Measurements from ENCODE around the gene PDXK.

Gene PDXK

DNA sequence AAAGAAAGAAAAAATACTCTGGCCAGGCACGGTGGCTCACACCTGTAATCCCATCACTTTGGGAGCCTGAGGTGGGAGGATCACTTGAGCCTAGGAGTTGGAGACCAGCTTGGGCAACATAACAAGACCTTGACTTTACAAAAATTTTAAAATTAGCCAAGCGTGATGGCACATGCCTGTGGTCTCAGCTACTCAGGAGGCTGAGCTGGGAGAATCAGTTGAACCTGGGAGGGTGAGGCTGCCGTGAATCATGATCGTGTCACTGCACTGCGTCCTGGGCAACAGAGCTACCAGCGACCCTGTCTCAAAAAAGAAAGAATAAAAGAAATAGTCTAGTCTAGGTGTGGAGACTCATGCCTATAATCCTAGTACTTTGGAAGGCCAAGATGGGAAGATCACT lies 37.3 kb upstream of the PDXK start:
- WGBS (ENCODE audit: insufficient coverage), result 100% methylated on average over 5 of the region's 6 CpGs
- ChIA-PET CTCF (interaction anchor here (0.7 kb wide), 1 partner anchor 1444 kb away, joined by 3 read pairs; no protein-coding TSS in a partner anchor), POLR2A (no interaction called here)
- Histone ChIP-seq H3K27ac (ENCODE audit: insufficient read depth in 1 of 2, low read depth in 1 of 2, low read length in 2 of 2, poor library complexity in 1 of 2, severe bottlenecking in 2 of 2) (no peak overlapping the region), H3K4me3 (ENCODE audit: control insufficient read depth in 1 of 7, extremely low read depth in 1 of 7, insufficient read depth in 4 of 7, low read depth in 2 of 7, low read length in 6 of 7) (no peak overlapping the region), H3K9me3 (ENCODE audit: control extremely low read depth in 1 of 5, control insufficient read depth in 4 of 5, insufficient read depth in 2 of 5, low read depth in 1 of 5, low read length in 4 of 5) (no peaks in the 10 kb centered on the region), H3K4me1 (ENCODE audit: control extremely low read depth in 1 of 4, control insufficient read depth in 4 of 4, insufficient read depth in 4 of 4, low read length in 3 of 4) (no peaks in the 10 kb centered on the region), H3K36me3 (ENCODE audit: control insufficient read depth in 4 of 4, insufficient read depth in 4 of 4, low read length in 3 of 4) (peaks cover 15 to 81% (median 59%) of the 10 kb centered on the region in 4 experiments), H3K27me3 (replicated peaks in 2 of 5; ENCODE audit: control insufficient read depth in 4 of 5, insufficient read depth in 5 of 5, low read length in 4 of 5) (no peaks in the 10 kb centered on the region)
- DNase-seq, result no peak

DNA sequence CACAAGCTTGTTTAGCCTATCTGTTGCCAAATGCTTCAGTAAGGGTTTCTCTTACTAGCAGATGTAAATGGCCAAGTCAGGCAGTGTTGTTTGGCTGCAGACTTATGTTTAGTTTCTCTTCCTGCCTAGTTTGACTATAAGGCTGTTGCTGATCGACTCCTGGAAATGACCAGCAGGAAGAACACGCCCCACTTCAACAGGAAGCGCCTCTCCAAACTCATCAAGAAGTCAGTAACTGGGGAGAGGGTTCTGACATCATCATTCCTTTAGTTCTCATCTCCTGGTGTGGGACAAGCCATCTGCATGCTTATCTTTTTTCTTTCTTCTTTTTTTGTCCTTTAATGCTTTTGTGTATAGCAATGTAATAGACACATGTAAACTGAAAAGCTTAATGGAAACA lies 34.5 kb upstream of the PDXK start:
- Histone ChIP-seq H3K27ac (ENCODE audit: insufficient read depth in 1 of 2, low read depth in 1 of 2, low read length in 2 of 2, poor library complexity in 1 of 2, severe bottlenecking in 2 of 2) (no peak overlapping the region), H3K27me3 (replicated peaks in 2 of 5; ENCODE audit: control insufficient read depth in 4 of 5, insufficient read depth in 5 of 5, low read length in 4 of 5) (no peaks in the 10 kb centered on the region), H3K9me3 (ENCODE audit: control extremely low read depth in 1 of 5, control insufficient read depth in 4 of 5, insufficient read depth in 2 of 5, low read depth in 1 of 5, low read length in 4 of 5) (no peaks in the 10 kb centered on the region), H3K4me1 (ENCODE audit: control extremely low read depth in 1 of 4, control insufficient read depth in 4 of 4, insufficient read depth in 4 of 4, low read length in 3 of 4) (no peaks in the 10 kb centered on the region), H3K36me3 (ENCODE audit: control insufficient read depth in 4 of 4, insufficient read depth in 4 of 4, low read length in 3 of 4) (peaks cover 10 to 86% (median 67%) of the 10 kb centered on the region in 4 experiments), H3K4me3 (ENCODE audit: control insufficient read depth in 1 of 7, extremely low read depth in 1 of 7, insufficient read depth in 4 of 7, low read depth in 2 of 7, low read length in 6 of 7) (no peak overlapping the region)
- no peak for DNase-seq
- ChIA-PET CTCF (interaction anchor here (1.2 to 1.6 kb wide), 3 partner anchors 9 to 255 kb away, joined by 3 to 4 read pairs (median 3); no protein-coding TSS in a partner anchor), POLR2A (no interaction called here)
- WGBS (ENCODE audit: insufficient coverage), result 60% methylated on average over 2 of the region's 3 CpGs

DNA sequence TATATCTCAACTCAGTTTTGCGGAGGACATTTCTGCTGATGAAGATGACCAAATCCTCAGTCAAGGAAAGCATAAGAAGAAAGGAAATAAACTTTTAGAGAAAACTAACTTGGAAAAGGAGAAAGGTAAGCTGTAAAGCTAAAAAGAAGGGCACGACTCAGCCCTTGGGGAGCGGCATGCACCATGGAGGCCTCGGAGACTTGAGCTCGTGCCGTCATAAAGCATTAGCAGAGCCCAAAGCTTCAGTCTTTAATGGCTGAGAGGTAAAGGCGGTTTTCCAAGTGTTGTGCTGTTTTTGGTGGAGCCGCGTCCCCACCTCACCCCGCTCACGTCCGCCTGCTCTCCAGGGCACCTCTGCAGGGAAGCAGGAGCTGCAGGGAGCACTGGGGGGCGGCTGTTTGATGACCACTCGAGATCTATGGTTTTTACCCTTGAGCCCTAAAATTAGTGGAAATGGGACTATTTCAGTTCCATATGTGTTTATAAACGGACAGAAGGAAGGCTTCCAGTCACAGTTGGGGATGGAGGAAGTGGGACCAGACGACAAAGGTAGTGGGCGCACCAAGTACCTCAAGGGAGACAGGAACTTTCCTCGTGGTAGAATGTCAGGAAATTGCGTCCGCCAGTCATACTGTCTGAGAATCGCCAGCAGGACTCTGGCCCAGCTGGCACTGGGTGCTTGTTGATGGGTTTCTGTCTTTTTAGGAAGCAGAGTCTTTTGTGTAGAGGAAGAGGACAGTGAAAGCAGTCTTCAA lies 31.9 kb upstream of the PDXK start:
- H3K27me3 ChIP-seq (replicated peaks in 2 of 5; ENCODE audit: control insufficient read depth in 4 of 5, insufficient read depth in 5 of 5, low read length in 4 of 5), result no peaks in the 10 kb centered on the region
- POLR2A ChIA-PET, result interaction anchor here (0.6 kb wide), 1 partner anchor 14 kb away, joined by 6 read pairs; no protein-coding TSS in a partner anchor
- no peak for DNase-seq
- no peaks in the 10 kb centered on the region for H3K9me3 ChIP-seq (ENCODE audit: control extremely low read depth in 1 of 5, control insufficient read depth in 4 of 5, insufficient read depth in 2 of 5, low read depth in 1 of 5, low read length in 4 of 5)
- 96% methylated on average over 19 of the region's 21 CpGs for WGBS (ENCODE audit: insufficient coverage)
- no peaks in the 10 kb centered on the region for H3K4me1 ChIP-seq (ENCODE audit: control extremely low read depth in 1 of 4, control insufficient read depth in 4 of 4, insufficient read depth in 4 of 4, low read length in 3 of 4)
- H3K27ac ChIP-seq (ENCODE audit: insufficient read depth in 1 of 2, low read depth in 1 of 2, low read length in 2 of 2, poor library complexity in 1 of 2, severe bottlenecking in 2 of 2), result no peak overlapping the region
- no peak overlapping the region for H3K4me3 ChIP-seq (ENCODE audit: control insufficient read depth in 1 of 7, extremely low read depth in 1 of 7, insufficient read depth in 4 of 7, low read depth in 2 of 7, low read length in 6 of 7)
- CTCF ChIA-PET, result interaction anchor here (0.7 kb wide), 1 partner anchor 16 kb away, joined by 3 read pairs; no protein-coding TSS in a partner anchor
- peaks cover 16 to 93% (median 72%) of the 10 kb centered on the region in 4 experiments for H3K36me3 ChIP-seq (ENCODE audit: control insufficient read depth in 4 of 4, insufficient read depth in 4 of 4, low read length in 3 of 4)

GRCh38 chr21:43687566-43688399 lies 31.1 kb upstream of the PDXK start:
- Histone ChIP-seq H3K4me1 (ENCODE audit: control extremely low read depth in 1 of 4, control insufficient read depth in 4 of 4, insufficient read depth in 4 of 4, low read length in 3 of 4) (no peaks in the 10 kb centered on the region), H3K36me3 (ENCODE audit: control insufficient read depth in 4 of 4, insufficient read depth in 4 of 4, low read length in 3 of 4) (peaks cover 14 to 93% (median 70%) of the 10 kb centered on the region in 4 experiments), H3K27me3 (replicated peaks in 2 of 5; ENCODE audit: control insufficient read depth in 4 of 5, insufficient read depth in 5 of 5, low read length in 4 of 5) (no peaks in the 10 kb centered on the region), H3K4me3 (ENCODE audit: control insufficient read depth in 1 of 7, extremely low read depth in 1 of 7, insufficient read depth in 4 of 7, low read depth in 2 of 7, low read length in 6 of 7) (no peak overlapping the region), H3K27ac (ENCODE audit: insufficient read depth in 1 of 2, low read depth in 1 of 2, low read length in 2 of 2, poor library complexity in 1 of 2, severe bottlenecking in 2 of 2) (no peak overlapping the region), H3K9me3 (ENCODE audit: control extremely low read depth in 1 of 5, control insufficient read depth in 4 of 5, insufficient read depth in 2 of 5, low read depth in 1 of 5, low read length in 4 of 5) (no peaks in the 10 kb centered on the region)
- no peak for DNase-seq
- 96% methylated on average over 24 of the region's 27 CpGs for WGBS (ENCODE audit: insufficient coverage)
- ChIA-PET POLR2A (no interaction called here), CTCF (interaction anchor here (0.9 to 1.1 kb wide), 2 partner anchors 12 to 182 kb away, joined by 3 read pairs; no protein-coding TSS in a partner anchor)

GRCh38 chr21:43688906-43689305 lies 30.0 kb upstream of the PDXK start:
- ChIA-PET POLR2A (interaction anchor here (0.5 kb wide), 1 partner anchor 22 kb away, joined by 3 read pairs; no protein-coding TSS in a partner anchor), CTCF (interaction anchor here (1.1 to 1.4 kb wide), 2 partner anchors 15 to 181 kb away, joined by 3 to 4 read pairs; no protein-coding TSS in a partner anchor)
- peaks cover 14 to 97% (median 75%) of the 10 kb centered on the region in 4 experiments for H3K36me3 ChIP-seq (ENCODE audit: control insufficient read depth in 4 of 4, insufficient read depth in 4 of 4, low read length in 3 of 4)
- no peaks in the 10 kb centered on the region for H3K9me3 ChIP-seq (ENCODE audit: control extremely low read depth in 1 of 5, control insufficient read depth in 4 of 5, insufficient read depth in 2 of 5, low read depth in 1 of 5, low read length in 4 of 5)
- no peaks in the 10 kb centered on the region for H3K4me1 ChIP-seq (ENCODE audit: control extremely low read depth in 1 of 4, control insufficient read depth in 4 of 4, insufficient read depth in 4 of 4, low read length in 3 of 4)
- H3K27me3 ChIP-seq (replicated peaks in 2 of 5; ENCODE audit: control insufficient read depth in 4 of 5, insufficient read depth in 5 of 5, low read length in 4 of 5), result no peaks in the 10 kb centered on the region
- 97% methylated on average over 10 of the region's 12 CpGs for WGBS (ENCODE audit: insufficient coverage)
- no peak overlapping the region for H3K27ac ChIP-seq (ENCODE audit: insufficient read depth in 1 of 2, low read depth in 1 of 2, low read length in 2 of 2, poor library complexity in 1 of 2, severe bottlenecking in 2 of 2)
- no peak for DNase-seq
- no peak overlapping the region for H3K4me3 ChIP-seq (ENCODE audit: control insufficient read depth in 1 of 7, extremely low read depth in 1 of 7, insufficient read depth in 4 of 7, low read depth in 2 of 7, low read length in 6 of 7)

GRCh38 chr21:43689556-43690337 lies 29.2 kb upstream of the PDXK start:
- Histone ChIP-seq H3K9me3 (ENCODE audit: control extremely low read depth in 1 of 5, control insufficient read depth in 4 of 5, insufficient read depth in 2 of 5, low read depth in 1 of 5, low read length in 4 of 5) (no peaks in the 10 kb centered on the region), H3K4me1 (ENCODE audit: control extremely low read depth in 1 of 4, control insufficient read depth in 4 of 4, insufficient read depth in 4 of 4, low read length in 3 of 4) (no peaks in the 10 kb centered on the region), H3K36me3 (ENCODE audit: control insufficient read depth in 4 of 4, insufficient read depth in 4 of 4, low read length in 3 of 4) (peaks cover 14 to 99% (median 74%) of the 10 kb centered on the region in 4 experiments), H3K4me3 (ENCODE audit: control insufficient read depth in 1 of 7, extremely low read depth in 1 of 7, insufficient read depth in 4 of 7, low read depth in 2 of 7, low read length in 6 of 7) (no peak overlapping the region), H3K27ac (ENCODE audit: insufficient read depth in 1 of 2, low read depth in 1 of 2, low read length in 2 of 2, poor library complexity in 1 of 2, severe bottlenecking in 2 of 2) (no peak overlapping the region), H3K27me3 (replicated peaks in 2 of 5; ENCODE audit: control insufficient read depth in 4 of 5, insufficient read depth in 5 of 5, low read length in 4 of 5) (no peaks in the 10 kb centered on the region)
- ChIA-PET POLR2A (no interaction called here), CTCF (interaction anchor here (0.8 to 1.4 kb wide), 2 partner anchors 14 kb away, joined by 4 read pairs; no protein-coding TSS in a partner anchor)
- no peak for DNase-seq
- WGBS (ENCODE audit: insufficient coverage), result 96% methylated on average over 30 of the region's 32 CpGs

Measured in common myeloid progenitor, CD34-positive (primary cell).